PC-3 (cell line): Measurements from ENCODE around the gene ANAPC4. TPM values are rescaled to one million over a fixed set of nuclear protein-coding genes. Genes with fewer than 3 reads are reported as not detected.

Source experiments
- ATAC-seq: fragments of 200-7000 bp; cut with Tn5 transposase; 2 replicates; pipeline ENCODE4 v1.9.1; 2020; ENCODE audit warnings: mild to moderate bottlenecking, moderate library complexity
- BruUV-seq: library from RNA; stranded (reverse); fragments of 400-500 nt; replicated peaks from 2 replicates; lab custom pipeline; 2021; lab: Mats Ljungman, UMichigan
- CTCF ChIA-PET: fragments of 300-600 bp; sonication (Branson Sonifier 250); formaldehyde crosslinking; loops from one replicate; lab custom pipeline; 2022; ENCODE audit warnings: antibody characterized with exemption; lab: Charles Lee
- POLR2A ChIA-PET: fragments of 300-600 bp; sonication (Branson Sonifier 250); formaldehyde crosslinking; loops from one replicate; lab custom pipeline; 2022; ENCODE audit warnings: antibody characterized with exemption; ENCODE audit not compliant: unreplicated experiment; lab: Charles Lee
- DNase-seq: peaks from one replicate; pipeline ENCODE4 v3.0.0-alpha.2; 2015
- H2AFZ ChIP-seq: fragments of 300-600 bp; sonication (generic); 2 replicates; pipeline ENCODE4 v1.6.0; 2016; ENCODE audit warnings: antibody characterized with exemption, low read length
- H3F3A ChIP-seq: fragments of 300-600 bp; sonication (generic); one replicate; pipeline ENCODE4 v1.6.0; 2017; ENCODE audit warnings: antibody characterized with exemption, low read length, control low read depth, mild to moderate bottlenecking; ENCODE audit not compliant: unreplicated experiment
- H3K27ac ChIP-seq: fragments of 300-600 bp; sonication (generic); 2 replicates; pipeline ENCODE4 v1.5.1; 2016; ENCODE audit warnings: mild to moderate bottlenecking, low read length
- H3K27me3 ChIP-seq: fragments of 300-600 bp; sonication (generic); 2 replicates; pipeline ENCODE4 v1.6.1; 2016; ENCODE audit warnings: low read length, mixed read lengths
- H3K36me3 ChIP-seq: fragments of 300-600 bp; sonication (generic); 2 replicates; pipeline ENCODE4 v1.6.1; 2016; ENCODE audit warnings: low read depth, mixed run types, low read length, mixed read lengths
- H3K4me1 ChIP-seq: fragments of 300-600 bp; sonication (generic); 2 replicates; pipeline ENCODE4 v1.5.1; 2016; ENCODE audit warnings: low read length; ENCODE audit not compliant: insufficient read depth
- H3K4me2 ChIP-seq: fragments of 300-600 bp; sonication (generic); 2 replicates; pipeline ENCODE4 v1.6.0; 2016; ENCODE audit warnings: low read length
- H3K4me3 ChIP-seq: fragments of 300-600 bp; sonication (generic); 2 replicates; pipeline ENCODE4 v1.5.1; 2016; ENCODE audit warnings: mild to moderate bottlenecking, low read length, mixed read lengths
- H3K79me2 ChIP-seq: fragments of 300-600 bp; sonication (generic); 2 replicates; pipeline ENCODE4 v1.6.1; 2017; ENCODE audit warnings: low read length, mixed read lengths
- H3K9ac ChIP-seq: fragments of 300-600 bp; sonication (generic); 2 replicates; pipeline ENCODE4 v1.6.0; 2016; ENCODE audit warnings: mild to moderate bottlenecking, low read length
- H3K9me2 ChIP-seq: fragments of 300-600 bp; sonication (generic); replicated peaks from 2 replicates; pipeline ENCODE4 v1.6.1; 2016; ENCODE audit warnings: mixed run types, low read length, mixed read lengths
- H3K9me3 ChIP-seq: fragments of 300-600 bp; sonication (generic); 2 replicates; pipeline ENCODE4 v1.6.1; 2016; ENCODE audit warnings: low read length, mixed read lengths
- H4K20me1 ChIP-seq: fragments of 300-600 bp; sonication (generic); 2 replicates; pipeline ENCODE4 v1.6.1; 2016; ENCODE audit warnings: low read length, mixed read lengths
- CTCF ChIP-seq: fragments of 300-600 bp; sonication (generic); conservative IDR thresholded peaks from 2 replicates; pipeline ENCODE4 v1.5.1; 2017; ENCODE audit warnings: antibody characterized with exemption, low read depth, mild to moderate bottlenecking, low read length
- EZH2 ChIP-seq: fragments of 300-600 bp; sonication (generic); IDR thresholded peaks from one replicate; pipeline ENCODE4 v1.6.1; 2017; ENCODE audit warnings: antibody characterized with exemption, mild to moderate bottlenecking, low read length; ENCODE audit not compliant: unreplicated experiment
- EZH2phosphoT487 ChIP-seq: fragments of 300-600 bp; sonication (generic); IDR thresholded peaks from 2 replicates; pipeline ENCODE4 v1.6.1; 2018; ENCODE audit warnings: mild to moderate bottlenecking, antibody characterized with exemption, low read length, borderline replicate concordance
- intact Hi-C: fragments of 100-400 bp; cut with micrococcal nuclease; formaldehyde crosslinking; loops from 2 replicates; pipeline ENCODE4 v1.9.0; 2023
- total RNA-seq: library from RNA; depleted of rRNA; stranded (reverse); fragments of >200 nt; gene quantifications from 2 replicates; pipeline ENCODE4 v1.2.3, GENCODE V29; 2014

The ANAPC4 gene
- total RNA-seq, 1 experiment from 2014 or later, result 11.3 TPM

- H3K9me3 ChIP-seq, result no peaks in the 10 kb centered on the region
- CTCF ChIA-PET, result no interaction called here
- POLR2A ChIA-PET, result no interaction called here
- no peak overlapping the region for H3K4me2 ChIP-seq
- no peaks in the 10 kb centered on the region for H3K36me3 ChIP-seq
- TF ChIP-seq EZH2phosphoT487 (no peak), CTCF (no peak), EZH2 (no peak)
- ATAC-seq, result no peak
- no peak overlapping the region for H3K4me3 ChIP-seq
- DNase-seq, result no peak
- intact Hi-C loops, result loop anchor here (10.0 kb wide), 1 partner anchor 215 kb away; no protein-coding TSS in a partner anchor
- H2AFZ ChIP-seq, result no peak overlapping the region
- no peaks in the 10 kb centered on the region for H3K4me1 ChIP-seq
- no peaks in the 10 kb centered on the region for H4K20me1 ChIP-seq
- no peak overlapping the region for H3K9ac ChIP-seq
- no peaks in the 10 kb centered on the region for H3F3A ChIP-seq
- no peaks in the 10 kb centered on the region for H3K27me3 ChIP-seq
- H3K9me2 ChIP-seq, result no peaks in the 10 kb centered on the region
- H3K79me2 ChIP-seq, result no peaks in the 10 kb centered on the region
- no peak overlapping the region for H3K27ac ChIP-seq
- BruUV-seq, result no TSS peak
Measured at GRCh38 chr4:25449688-25450087, 72.6 kb downstream of the ANAPC4 start.

- Histone ChIP-seq H3F3A (no peaks in the 10 kb centered on the region), H3K27ac (no peak overlapping the region), H3K9ac (no peak overlapping the region), H3K9me2 (no peaks in the 10 kb centered on the region), H3K4me2 (no peak overlapping the region), H4K20me1 (no peaks in the 10 kb centered on the region), H3K9me3 (no peaks in the 10 kb centered on the region), H3K79me2 (no peaks in the 10 kb centered on the region), H3K36me3 (no peaks in the 10 kb centered on the region), H3K4me1 (no peaks in the 10 kb centered on the region), H3K4me3 (no peak overlapping the region), H2AFZ (no peak overlapping the region), H3K27me3 (no peaks in the 10 kb centered on the region)
- TF ChIP-seq CTCF, result no peak
- TF ChIP-seq EZH2, result no peak
- TF ChIP-seq EZH2phosphoT487, result no peak
- DNase-seq (no peak), ATAC-seq (no peak)
- intact Hi-C loops, result no loop called here
- POLR2A ChIA-PET, result no interaction called here
- no TSS peak for BruUV-seq
- CTCF ChIA-PET, result no interaction called here
Measured at GRCh38 chr4:25450491-25450901, 73.4 kb downstream of the ANAPC4 start.

GRCh38 chr4:25451676-25452075 lies 74.6 kb downstream of the ANAPC4 start:
- POLR2A ChIA-PET, result no interaction called here
- H3K36me3 ChIP-seq, result no peaks in the 10 kb centered on the region
- CTCF ChIA-PET, result no interaction called here

More at GRCh38 chr4:25451676-25452075, 74.6 kb downstream of the ANAPC4 start:
- H3K4me3 ChIP-seq, result no peak overlapping the region
- H3K4me2 ChIP-seq, result no peak overlapping the region
- H3K27ac ChIP-seq, result no peak overlapping the region
- H3F3A ChIP-seq, result no peaks in the 10 kb centered on the region
- H3K9me2 ChIP-seq, result no peaks in the 10 kb centered on the region
- no peaks in the 10 kb centered on the region for H3K9me3 ChIP-seq
- peaks cover 4% of the 10 kb centered on the region for H3K4me1 ChIP-seq
- DNase-seq (no peak), ATAC-seq (no peak)
- no peak overlapping the region for H2AFZ ChIP-seq
- no peaks in the 10 kb centered on the region for H3K79me2 ChIP-seq
- no TSS peak for BruUV-seq
- intact Hi-C loops, result no loop called here
- H4K20me1 ChIP-seq, result no peaks in the 10 kb centered on the region
- no peak overlapping the region for H3K9ac ChIP-seq
- H3K27me3 ChIP-seq, result no peaks in the 10 kb centered on the region
- TF ChIP-seq EZH2, result no peak
- no peak for TF ChIP-seq CTCF
- TF ChIP-seq EZH2phosphoT487, result no peak
